Panc1 (cell line): Measurements from ENCODE around the gene HIPK2. TPM values are rescaled to one million over a fixed set of nuclear protein-coding genes. Genes with fewer than 3 reads are reported as not detected.

Experiments
- ATAC-seq: fragments of 200-7000 bp; cut with Tn5 transposase; 2 replicates; pipeline ENCODE4 v1.9.1; 2020; ENCODE audit warnings: mild to moderate bottlenecking, moderate library complexity
- BruUV-seq: library from RNA; stranded (reverse); fragments of 400-500 nt; replicated peaks from 2 replicates; lab custom pipeline; 2021; lab: Mats Ljungman, UMichigan
- CTCF ChIA-PET: fragments of 300-600 bp; sonication (Branson Sonifier 250); formaldehyde crosslinking; loops from one replicate; lab custom pipeline; 2022; ENCODE audit warnings: antibody characterized with exemption; lab: Charles Lee
- POLR2A ChIA-PET: fragments of 300-600 bp; sonication (Branson Sonifier 250); formaldehyde crosslinking; loops from one replicate; lab custom pipeline; 2022; ENCODE audit warnings: antibody characterized with exemption; lab: Charles Lee
- DNase-seq: peaks from one replicate; pipeline ENCODE4 v3.0.0-alpha.2; 2010; ENCODE audit warnings: low read depth, low spot score
- H3K27ac ChIP-seq: 2 replicates; pipeline ENCODE4 v1.5.1; 2011; ENCODE audit warnings: mild to moderate bottlenecking, low read length, inconsistent platforms
- H3K27me3 ChIP-seq: fragments of 200-500 bp; sonication (Bioruptor generic); 2 replicates; pipeline ENCODE4 v1.6.0; 2014; ENCODE audit warnings: low read length, inconsistent platforms; ENCODE audit not compliant: control insufficient read depth, insufficient read depth
- H3K36me3 ChIP-seq: fragments of 200-500 bp; sonication (Bioruptor generic); 2 replicates; pipeline ENCODE4 v1.5.1; 2014; ENCODE audit warnings: inconsistent platforms, mild to moderate bottlenecking, low read length, moderate library complexity; ENCODE audit not compliant: control insufficient read depth, insufficient read depth
- H3K4me1 ChIP-seq: 2 replicates; pipeline ENCODE4 v1.5.1; 2011; ENCODE audit warnings: inconsistent platforms, mild to moderate bottlenecking, low read length, moderate library complexity; ENCODE audit not compliant: control insufficient read depth, insufficient read depth
- H3K4me3 ChIP-seq, 2 experiments: 2 replicates each; pipeline ENCODE4 v1.5.1; 2011 to 2012; ENCODE audit warnings: low read depth in 2 of 2, low read length in 2 of 2, mild to moderate bottlenecking in 2 of 2, inconsistent platforms in 1 of 2, moderate library complexity in 1 of 2
- H3K9me3 ChIP-seq: fragments of 200-500 bp; sonication (Bioruptor generic); 2 replicates; pipeline ENCODE4 v1.5.1; 2014; ENCODE audit warnings: low read depth, mild to moderate bottlenecking, inconsistent platforms, low read length, moderate library complexity; ENCODE audit not compliant: control insufficient read depth, insufficient read depth
- POLR2AphosphoS5 ChIP-seq: IDR thresholded peaks from 2 replicates; pipeline ENCODE4 v1.6.1; 2012; ENCODE audit warnings: mild to moderate bottlenecking, low read depth, low read length, moderate library complexity
- SIN3A ChIP-seq: IDR thresholded peaks from 2 replicates; pipeline ENCODE4 v1.6.1; 2012; ENCODE audit warnings: low read depth, mild to moderate bottlenecking, low read length, moderate library complexity, borderline replicate concordance; ENCODE audit not compliant: insufficient read depth
- TCF7L2 ChIP-seq: IDR thresholded peaks from 2 replicates; pipeline ENCODE4 v1.6.1; 2011; ENCODE audit warnings: mild to moderate bottlenecking, low read depth, low read length, inconsistent platforms
- in situ Hi-C: cut with HindIII; loops from 2 replicates; pipeline ENCODE4 v1.10.0; 2016; ENCODE audit warnings: low sequenced_read_pairs, low pct_unique_long_range_greater_than_20kb
- intact Hi-C: fragments of 100-400 bp; cut with micrococcal nuclease; formaldehyde crosslinking; loops from one replicate; pipeline ENCODE4 v1.10.0; 2022; ENCODE audit not compliant: unreplicated experiment
- total RNA-seq: library from RNA; stranded (reverse); gene quantifications from one replicate; pipeline ENCODE4 v1.2.1, GENCODE V29; 2021; ENCODE audit not compliant: unreplicated experiment
- TF ChIP-seq, protein P1 (sequence below), 2 experiments: IDR thresholded peaks; 2 replicates each; pipeline ENCODE4 v1.6.1; 2011 to 2012; ENCODE audit warnings: low read depth in 2 of 2, control low read depth in 1 of 2, low read length in 1 of 2, mild to moderate bottlenecking in 1 of 2, moderate library complexity in 1 of 2; ENCODE audit not compliant: insufficient read depth in 1 of 2
- TF ChIP-seq, protein P2 (sequence below): fragments of 450-650 bp; IDR thresholded peaks from 2 replicates; pipeline ENCODE4 v1.5.1; 2017; ENCODE audit warnings: mild to moderate bottlenecking

Gene HIPK2
- total RNA-seq, 1 experiment from 2014 or later = 34.1 TPM

DNA sequence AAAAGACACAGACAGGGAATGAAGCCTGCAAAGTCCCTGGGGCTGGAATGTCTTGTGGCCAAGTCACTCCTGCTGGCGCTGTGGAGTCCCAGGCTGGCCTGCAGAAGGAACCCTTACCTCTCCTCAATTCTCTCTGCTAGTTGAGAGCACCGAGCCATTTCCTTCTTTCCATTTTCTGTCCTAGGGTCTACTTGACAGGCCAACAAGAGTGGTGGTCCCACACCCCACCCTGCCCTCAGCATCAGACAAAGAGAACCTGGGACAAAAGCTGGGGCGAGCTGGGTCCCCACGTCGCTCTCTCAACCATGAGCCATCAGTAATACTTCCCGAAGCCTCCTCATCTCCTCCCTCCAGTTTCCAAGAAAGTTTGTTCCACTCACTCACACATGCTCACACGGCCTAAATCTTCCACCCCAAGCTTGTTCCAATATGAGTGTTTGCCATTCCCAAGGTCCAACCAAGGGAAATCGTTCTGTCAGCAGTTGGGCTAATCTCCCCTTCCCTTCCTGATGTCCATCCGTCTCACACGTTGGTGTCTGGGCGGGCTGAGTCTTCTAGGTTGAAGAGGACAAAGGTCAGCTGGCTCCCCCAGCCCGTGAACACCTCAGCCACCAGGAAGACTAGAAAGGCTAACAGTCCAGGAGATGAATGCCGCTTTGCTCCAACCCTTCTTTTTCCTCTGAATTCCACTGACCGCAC, 210.0 kb downstream of the HIPK2 start:
- Histone ChIP-seq H3K4me3 (no peak overlapping the region), H3K9me3 (no peaks in the 10 kb centered on the region), H3K27me3 (no peaks in the 10 kb centered on the region), H3K36me3 (no peaks in the 10 kb centered on the region), H3K4me1 (no peaks in the 10 kb centered on the region), H3K27ac (no peak overlapping the region)
- in situ Hi-C loops = no loop called here
- intact Hi-C loops = no loop called here
- TF ChIP-seq, protein P1, sequence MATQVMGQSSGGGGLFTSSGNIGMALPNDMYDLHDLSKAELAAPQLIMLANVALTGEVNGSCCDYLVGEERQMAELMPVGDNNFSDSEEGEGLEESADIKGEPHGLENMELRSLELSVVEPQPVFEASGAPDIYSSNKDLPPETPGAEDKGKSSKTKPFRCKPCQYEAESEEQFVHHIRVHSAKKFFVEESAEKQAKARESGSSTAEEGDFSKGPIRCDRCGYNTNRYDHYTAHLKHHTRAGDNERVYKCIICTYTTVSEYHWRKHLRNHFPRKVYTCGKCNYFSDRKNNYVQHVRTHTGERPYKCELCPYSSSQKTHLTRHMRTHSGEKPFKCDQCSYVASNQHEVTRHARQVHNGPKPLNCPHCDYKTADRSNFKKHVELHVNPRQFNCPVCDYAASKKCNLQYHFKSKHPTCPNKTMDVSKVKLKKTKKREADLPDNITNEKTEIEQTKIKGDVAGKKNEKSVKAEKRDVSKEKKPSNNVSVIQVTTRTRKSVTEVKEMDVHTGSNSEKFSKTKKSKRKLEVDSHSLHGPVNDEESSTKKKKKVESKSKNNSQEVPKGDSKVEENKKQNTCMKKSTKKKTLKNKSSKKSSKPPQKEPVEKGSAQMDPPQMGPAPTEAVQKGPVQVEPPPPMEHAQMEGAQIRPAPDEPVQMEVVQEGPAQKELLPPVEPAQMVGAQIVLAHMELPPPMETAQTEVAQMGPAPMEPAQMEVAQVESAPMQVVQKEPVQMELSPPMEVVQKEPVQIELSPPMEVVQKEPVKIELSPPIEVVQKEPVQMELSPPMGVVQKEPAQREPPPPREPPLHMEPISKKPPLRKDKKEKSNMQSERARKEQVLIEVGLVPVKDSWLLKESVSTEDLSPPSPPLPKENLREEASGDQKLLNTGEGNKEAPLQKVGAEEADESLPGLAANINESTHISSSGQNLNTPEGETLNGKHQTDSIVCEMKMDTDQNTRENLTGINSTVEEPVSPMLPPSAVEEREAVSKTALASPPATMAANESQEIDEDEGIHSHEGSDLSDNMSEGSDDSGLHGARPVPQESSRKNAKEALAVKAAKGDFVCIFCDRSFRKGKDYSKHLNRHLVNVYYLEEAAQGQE (IDR thresholded peaks at IDR 0.05; ENCODE audit: insufficient read depth in 1 of 2, low read depth in 2 of 2, low read length in 1 of 2) = no peak
- no peak for TF ChIP-seq TCF7L2
- TF ChIP-seq, protein P2, sequence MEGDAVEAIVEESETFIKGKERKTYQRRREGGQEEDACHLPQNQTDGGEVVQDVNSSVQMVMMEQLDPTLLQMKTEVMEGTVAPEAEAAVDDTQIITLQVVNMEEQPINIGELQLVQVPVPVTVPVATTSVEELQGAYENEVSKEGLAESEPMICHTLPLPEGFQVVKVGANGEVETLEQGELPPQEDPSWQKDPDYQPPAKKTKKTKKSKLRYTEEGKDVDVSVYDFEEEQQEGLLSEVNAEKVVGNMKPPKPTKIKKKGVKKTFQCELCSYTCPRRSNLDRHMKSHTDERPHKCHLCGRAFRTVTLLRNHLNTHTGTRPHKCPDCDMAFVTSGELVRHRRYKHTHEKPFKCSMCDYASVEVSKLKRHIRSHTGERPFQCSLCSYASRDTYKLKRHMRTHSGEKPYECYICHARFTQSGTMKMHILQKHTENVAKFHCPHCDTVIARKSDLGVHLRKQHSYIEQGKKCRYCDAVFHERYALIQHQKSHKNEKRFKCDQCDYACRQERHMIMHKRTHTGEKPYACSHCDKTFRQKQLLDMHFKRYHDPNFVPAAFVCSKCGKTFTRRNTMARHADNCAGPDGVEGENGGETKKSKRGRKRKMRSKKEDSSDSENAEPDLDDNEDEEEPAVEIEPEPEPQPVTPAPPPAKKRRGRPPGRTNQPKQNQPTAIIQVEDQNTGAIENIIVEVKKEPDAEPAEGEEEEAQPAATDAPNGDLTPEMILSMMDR = no peak
- TF ChIP-seq POLR2AphosphoS5 = no peak
- TF ChIP-seq SIN3A = no peak
- CTCF ChIA-PET = interaction anchor here (1.0 kb wide), 1 partner anchor 68 kb away, joined by 3 read pairs; no protein-coding TSS in a partner anchor
- ATAC-seq (no peak), DNase-seq (no peak)
- no TSS peak for BruUV-seq
- POLR2A ChIA-PET = no interaction called here

DNA sequence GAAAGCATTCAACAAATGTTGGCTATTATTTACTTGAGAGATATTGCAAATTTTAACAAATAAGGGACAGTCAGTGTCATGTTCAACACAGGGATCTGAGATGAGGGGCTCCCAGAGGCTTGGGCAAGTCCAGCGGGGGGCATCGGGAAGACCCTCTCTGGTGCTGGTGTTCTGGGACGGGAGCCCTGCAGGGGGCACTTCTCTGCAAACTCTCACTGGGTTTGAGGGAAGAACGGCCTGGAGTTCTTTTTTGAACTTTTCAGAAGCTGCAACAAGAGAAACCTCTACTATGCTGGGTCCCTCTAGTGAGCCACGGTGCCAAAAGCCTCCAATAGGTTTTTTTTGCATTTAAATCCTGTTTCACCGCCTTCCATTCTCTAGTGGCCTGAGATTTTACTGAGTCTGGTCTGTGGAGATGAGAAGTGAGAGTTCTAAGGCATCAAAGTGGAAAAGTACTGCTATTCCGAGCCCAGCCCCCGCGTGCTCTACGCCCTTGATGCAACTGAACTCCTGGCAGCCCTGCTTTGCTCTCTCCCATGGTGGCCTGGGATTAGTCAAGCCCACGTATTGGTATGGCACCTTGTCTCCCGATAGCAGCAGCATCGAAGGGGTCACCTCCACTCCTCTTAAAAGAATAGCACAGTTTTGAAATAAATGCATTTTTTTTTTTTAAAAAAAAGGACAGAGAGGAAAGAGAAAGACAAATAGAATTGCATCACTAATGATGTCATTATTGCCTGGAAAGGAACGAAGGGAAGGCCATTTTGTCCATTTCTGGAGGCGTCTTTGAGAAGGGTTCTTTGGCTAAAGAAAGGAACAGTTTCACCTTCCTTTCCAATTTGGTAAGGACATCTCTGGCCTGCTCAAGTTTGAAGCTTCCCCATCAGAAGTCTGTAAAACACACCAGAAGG, 210.8 kb downstream of the HIPK2 start:
- Histone ChIP-seq H3K4me3 (no peak overlapping the region), H3K9me3 (no peaks in the 10 kb centered on the region), H3K36me3 (no peaks in the 10 kb centered on the region), H3K27ac (no peak overlapping the region), H3K4me1 (no peaks in the 10 kb centered on the region), H3K27me3 (no peaks in the 10 kb centered on the region)
- BruUV-seq = no TSS peak
- no peak for ATAC-seq
- intact Hi-C loops = no loop called here
- TF ChIP-seq TCF7L2 (no peak), SIN3A (no peak), POLR2AphosphoS5 (no peak)
- TF ChIP-seq, protein P1 (IDR thresholded peaks at IDR 0.05; ENCODE audit: insufficient read depth in 1 of 2, low read depth in 2 of 2, low read length in 1 of 2) = no peak
- TF ChIP-seq, protein P2 = no peak
- CTCF ChIA-PET = no interaction called here
- no peak for DNase-seq
- POLR2A ChIA-PET = no interaction called here
- in situ Hi-C loops = no loop called here
